Stromal cell of bone marrow (primary cell): ENCODE results near the gene MAD1L1.

ENCODE experiments used
- DNase-seq: peaks from one replicate; pipeline ENCODE4 v3.0.0-alpha.2; 2012; ENCODE audit warnings: low read depth

The MAD1L1 gene

GRCh38 chr7:2103071-2103898 lies 129.5 kb downstream of the MAD1L1 start:
- no peak for DNase-seq

DNA sequence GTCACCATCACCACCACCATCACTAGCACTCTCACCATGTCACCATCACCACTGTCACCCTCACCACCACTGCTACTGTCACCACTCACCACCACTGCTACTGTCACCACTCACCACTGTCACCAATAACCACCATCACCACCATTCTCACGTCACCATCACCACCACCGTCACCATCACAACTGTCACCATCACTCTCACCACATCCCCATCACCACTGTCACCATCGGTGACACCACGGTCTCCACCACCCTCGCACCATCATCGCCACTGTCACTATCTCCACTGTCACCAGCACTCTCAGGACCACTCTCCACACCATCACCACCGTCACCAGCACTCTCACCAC lies 130.4 kb downstream of the MAD1L1 start:
- no peak for DNase-seq

- DNase-seq, result no peak
Observed at GRCh38 chr7:2101630-2102374, 130.9 kb downstream of the MAD1L1 start.

DNA sequence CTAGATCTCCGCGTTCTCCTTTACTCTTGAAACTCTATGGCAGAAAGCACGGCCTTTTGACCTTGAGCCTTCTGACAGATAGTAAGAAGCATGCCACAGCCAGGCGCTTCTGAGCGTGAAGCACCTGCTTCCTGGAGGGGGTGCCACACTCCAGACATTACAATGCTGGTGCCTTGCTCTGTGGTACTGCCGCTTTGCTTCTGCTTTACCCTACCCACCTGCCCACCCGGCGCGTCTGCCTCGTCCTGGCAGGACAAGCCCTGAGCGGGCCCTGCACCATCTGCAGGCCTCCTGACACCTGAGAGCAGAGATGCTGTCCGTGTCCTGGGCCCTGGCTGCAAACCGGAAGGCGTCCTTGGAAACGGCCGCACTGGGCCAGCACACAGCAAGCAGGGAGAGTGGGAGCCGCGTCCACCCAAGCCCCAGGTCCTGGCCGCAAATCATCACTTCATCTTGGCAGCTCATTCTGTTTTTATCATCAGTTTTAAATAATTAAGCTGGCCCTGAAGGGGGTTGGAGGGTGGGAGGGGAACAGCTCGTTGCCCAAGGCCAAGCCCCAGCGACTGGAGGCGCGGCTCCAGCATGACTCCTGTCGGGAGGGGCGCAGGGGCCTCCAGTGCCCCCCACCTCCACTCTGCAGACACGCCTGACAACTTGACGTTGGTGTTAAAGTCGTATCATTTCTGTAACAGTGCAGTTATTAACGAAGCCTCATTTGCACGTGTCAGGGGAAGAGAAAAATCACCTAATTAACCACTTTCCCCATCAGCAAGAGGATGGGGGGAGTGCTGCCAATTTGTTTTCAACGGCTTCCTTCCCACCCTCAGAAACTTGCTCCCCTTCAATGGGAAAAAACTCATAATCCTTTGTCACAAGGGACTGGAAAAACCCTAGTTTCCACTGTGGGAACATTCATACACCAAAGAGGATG lies 132.2 kb downstream of the MAD1L1 start:
- no peak for DNase-seq

GRCh38 chr7:2099048-2099957 lies 133.4 kb downstream of the MAD1L1 start:
- DNase-seq, result no peak

DNA sequence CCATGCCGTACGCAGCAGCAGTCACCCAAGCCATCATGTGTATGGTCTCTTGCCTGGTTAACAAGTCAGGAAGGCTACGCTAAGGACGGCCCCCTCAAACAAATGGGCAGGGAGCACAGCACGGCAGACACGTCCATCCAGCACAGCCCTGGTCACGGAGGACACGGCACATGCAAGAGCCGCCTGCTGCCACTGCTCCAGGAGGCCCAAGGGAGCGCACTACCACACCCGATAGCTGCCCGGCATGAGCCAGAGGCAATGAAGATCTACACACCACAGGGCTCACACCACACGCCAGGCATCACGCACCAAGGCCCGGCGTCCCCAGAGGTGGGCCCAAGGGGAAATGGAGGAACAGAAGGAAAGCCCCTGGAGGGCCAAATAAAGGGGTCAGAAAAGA lies 134.2 kb downstream of the MAD1L1 start:
- DNase-seq, result no peak

- no peak for DNase-seq
Observed at GRCh38 chr7:2098056-2098455, 134.7 kb downstream of the MAD1L1 start.

DNA sequence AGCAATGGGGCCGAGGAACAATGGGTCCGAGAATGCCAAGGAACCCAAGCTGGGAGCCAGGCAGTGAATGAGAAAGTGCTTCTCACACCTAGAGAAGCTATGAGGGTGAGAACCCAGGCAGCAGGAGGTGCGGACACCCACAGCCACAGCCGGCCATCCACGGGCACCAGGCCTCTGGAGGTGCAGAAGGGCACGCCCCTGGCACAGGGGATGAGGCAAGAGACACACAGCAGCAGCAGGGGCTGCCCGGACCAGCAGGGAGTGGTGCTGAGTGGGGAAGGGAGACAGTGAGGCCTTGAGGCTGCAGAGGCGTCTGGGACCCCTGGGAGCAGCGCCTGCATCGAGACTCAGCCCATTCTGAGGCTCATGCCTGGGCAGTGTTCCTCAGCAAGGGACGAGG lies 135.3 kb downstream of the MAD1L1 start:
- no peak for DNase-seq

DNA sequence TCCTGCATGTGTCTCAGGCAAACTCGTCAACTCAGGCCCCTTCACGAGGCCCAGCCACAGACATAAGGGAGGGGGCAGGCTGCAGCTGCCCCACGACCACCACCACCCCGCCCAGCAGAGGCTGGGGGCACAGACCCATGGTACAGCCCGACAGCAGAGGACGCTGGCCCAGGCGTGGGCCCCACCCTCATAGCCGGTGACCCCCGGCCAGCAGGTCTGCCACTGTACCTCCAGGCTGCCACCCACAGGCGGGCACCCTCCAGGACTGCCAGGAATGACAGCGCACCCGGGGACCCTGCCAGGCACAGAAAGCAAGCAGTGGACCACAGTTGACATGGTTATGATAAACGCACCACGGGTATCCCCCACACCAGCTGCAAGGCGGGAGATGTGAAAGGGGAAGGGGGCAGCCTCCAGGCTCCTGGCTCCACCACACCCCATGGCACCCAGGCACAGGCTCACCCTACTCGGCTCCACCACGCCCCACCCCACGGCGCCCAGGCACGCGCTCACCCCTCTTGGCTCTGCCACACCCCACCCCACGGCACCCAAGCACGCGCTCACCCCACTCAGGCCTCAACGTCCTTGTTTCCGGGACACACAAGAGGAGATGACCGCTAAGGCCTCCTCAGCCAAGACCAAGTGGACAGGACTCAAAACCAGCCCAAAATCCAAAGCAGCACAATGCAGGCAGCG lies 135.9 kb downstream of the MAD1L1 start:
- no peak for DNase-seq

- DNase-seq, result no peak
Observed at GRCh38 chr7:2095436-2095835, 137.3 kb downstream of the MAD1L1 start.

DNA sequence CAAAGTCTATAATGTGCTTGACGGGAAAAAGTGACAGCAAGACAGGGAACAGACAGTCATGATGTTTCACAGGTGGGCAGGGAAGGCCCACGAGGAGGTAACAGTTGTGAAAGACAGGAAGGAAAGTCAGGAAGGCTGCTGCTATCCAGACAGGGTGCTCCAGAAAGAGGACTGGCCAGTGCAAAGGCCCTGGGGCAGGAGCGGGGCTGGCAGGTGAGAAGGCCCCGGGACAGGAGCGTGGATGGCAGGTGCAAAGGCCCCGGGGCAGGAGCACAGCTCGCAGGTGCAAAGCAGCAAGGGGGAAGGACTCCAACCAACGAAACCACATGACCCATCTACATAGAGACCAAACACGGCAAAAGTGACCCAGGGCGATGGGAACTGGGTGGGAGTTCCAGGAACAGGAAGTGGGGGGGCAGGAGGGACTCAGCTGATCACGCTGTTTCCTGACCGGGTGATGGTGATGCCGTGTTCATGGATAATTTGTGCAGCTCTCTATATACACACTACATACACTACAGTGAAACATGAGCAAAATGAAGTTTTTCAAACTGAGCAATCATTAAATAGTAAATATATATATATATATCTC lies 138.2 kb downstream of the MAD1L1 start:
- no peak for DNase-seq

GRCh38 chr7:2093843-2094220 lies 138.9 kb downstream of the MAD1L1 start:
- no peak for DNase-seq

DNA sequence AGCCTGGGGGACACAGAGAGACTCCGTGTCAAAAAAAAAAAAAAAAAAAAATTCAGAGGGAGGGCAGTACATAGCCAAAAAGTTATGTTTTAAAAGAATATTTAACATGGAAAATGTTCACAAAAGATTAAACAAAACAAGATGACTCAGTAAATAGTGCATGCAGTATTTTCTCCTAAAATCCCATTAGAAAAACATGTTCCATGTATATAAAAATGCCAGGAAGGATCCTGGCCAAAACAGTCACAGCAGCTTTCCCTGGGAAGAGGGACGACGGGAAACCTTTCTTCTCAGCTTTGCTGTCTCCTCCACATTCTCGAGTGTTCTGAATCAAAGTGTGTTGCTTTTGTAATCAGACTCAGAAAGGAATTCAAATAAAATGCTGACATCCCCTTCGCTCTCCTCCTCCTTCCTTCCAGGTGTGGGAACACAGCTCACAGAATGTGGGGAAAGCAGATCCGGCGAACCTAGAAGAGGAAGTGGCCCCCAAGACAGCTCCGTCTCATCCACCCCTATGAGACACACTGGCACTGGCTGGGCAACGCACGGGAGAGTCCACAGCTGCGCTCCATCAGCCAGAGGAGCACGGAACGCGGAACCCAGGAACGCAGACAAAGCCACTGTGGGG lies 139.4 kb downstream of the MAD1L1 start:
- DNase-seq, result no peak

GRCh38 chr7:2092279-2092678 lies 140.5 kb downstream of the MAD1L1 start:
- DNase-seq, result no peak

DNA sequence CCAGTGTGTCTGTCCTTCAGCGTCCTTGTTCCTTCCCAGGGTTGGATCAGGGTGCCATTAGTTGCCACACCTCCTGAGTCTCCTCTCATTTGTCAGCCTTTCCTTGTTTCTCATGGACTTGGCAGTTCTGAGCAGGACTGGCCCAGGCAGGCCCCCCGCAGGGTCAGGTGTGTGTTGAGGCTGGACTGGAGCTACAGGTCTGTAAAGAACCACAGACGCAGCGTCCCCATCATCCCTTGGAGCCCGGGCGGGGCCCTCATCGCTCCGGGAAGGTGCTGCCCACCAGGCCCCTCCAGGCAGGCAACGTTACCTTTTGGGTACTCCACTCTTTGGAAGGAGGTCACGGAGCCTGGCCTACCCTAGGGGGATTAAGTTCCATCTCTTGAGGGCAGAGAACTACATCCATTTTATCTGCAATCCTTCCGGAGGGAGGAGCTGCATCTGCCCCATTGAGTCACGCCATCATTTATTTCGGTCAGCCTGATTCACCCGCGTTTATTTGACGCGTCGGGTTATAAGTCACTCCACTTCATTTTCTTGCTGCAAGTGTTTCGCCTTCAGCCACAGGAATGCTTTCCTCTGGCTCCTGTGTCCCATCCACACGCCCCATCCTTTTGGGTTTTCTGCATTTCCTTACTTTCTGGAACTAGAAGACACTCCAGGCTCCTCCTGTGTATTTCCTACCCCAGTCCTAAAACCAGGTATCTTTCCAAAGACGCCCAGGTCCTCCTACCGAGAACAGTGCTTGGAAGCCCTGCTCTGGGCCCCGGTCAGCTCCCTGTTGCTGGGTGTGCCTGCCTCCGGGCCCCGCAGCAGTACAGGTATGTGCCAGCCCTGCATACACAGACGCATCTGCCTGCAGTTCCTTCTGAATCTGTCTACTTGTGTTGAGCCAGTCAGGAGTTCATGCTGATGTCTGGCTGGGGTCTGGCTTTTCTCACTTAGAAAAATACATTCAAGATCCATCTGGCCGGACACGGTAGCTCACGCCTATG lies 141.9 kb downstream of the MAD1L1 start:
- no peak for DNase-seq

DNA sequence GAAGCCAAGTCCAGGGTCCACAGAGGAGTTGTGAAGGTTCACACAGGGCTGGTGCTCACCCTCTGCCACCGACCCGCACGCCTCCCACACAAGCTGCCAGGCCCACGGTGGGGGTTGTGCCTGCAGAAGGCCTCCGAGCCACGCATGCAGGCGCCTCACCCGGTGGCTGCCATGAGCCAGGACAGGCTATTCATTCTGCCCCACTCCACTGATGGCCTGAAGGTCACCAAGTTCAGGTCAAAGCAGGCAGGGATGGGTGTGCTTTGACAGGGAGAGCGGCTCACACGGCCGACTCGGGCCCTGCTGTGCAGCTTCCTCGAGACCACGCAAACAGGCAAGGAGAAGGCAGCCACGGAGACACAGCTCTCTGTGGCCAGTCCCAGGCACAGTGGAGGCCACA lies 143.9 kb downstream of the MAD1L1 start:
- no peak for DNase-seq

DNA sequence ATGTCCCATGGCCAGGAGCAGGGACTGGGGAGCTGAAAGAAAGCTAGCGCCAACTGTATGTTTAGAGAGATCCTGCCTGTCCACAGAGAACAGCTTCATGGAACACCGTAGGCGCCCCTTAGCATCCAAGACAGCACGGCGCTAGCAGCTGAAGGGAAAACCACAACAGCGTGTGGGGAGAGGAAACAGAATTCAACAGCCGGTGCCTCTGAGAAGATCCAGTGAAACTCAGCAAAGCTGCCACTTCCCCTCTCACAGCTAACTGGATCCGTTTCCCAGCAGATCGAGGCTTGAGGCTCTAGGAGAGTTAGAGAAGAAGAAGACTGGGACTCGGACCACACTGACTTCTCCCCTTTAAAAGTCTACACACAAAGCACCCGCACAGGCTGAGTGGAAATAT lies 145.0 kb downstream of the MAD1L1 start:
- DNase-seq, result no peak

- no peak for DNase-seq
Observed at GRCh38 chr7:2086229-2086628, 146.5 kb downstream of the MAD1L1 start.

DNA sequence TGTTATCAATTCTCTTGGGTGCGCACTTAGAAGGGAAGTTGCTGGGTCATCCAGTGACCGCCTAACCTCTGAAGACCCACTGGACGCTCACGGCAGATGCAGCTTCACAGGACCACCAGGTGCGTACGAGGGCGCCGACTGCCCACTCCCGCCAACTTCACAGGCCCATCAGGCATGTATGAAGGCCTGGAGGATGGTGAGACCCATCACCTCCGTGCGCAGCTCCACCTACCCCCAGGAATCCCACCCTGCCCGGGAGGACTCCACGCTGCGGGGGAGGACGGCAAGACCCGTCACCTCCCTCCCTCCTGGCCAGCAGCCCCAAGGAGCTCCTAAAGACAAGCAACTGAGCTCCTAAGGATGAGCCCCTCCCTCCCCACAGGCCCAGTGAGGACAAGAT lies 146.9 kb downstream of the MAD1L1 start:
- DNase-seq, result no peak
